A673 (cell line): ENCODE results near the gene NUDT5. TPM values are rescaled to one million over a fixed set of nuclear protein-coding genes. Genes with fewer than 3 reads are reported as not detected.

Experiments used
- BruUV-seq: library from RNA; stranded (reverse); fragments of 400-500 nt; replicated peaks from 2 replicates; lab custom pipeline; 2021; lab: Mats Ljungman, UMichigan
- CTCF ChIA-PET: fragments of 300-600 bp; sonication (Branson Sonifier 250); formaldehyde crosslinking; loops from one replicate; lab custom pipeline; 2022; ENCODE audit warnings: antibody characterized with exemption; lab: Charles Lee
- POLR2A ChIA-PET: fragments of 300-600 bp; sonication (Branson Sonifier 250); formaldehyde crosslinking; loops from one replicate; lab custom pipeline; 2022; ENCODE audit warnings: antibody characterized with exemption; ENCODE audit not compliant: low non-redundant PET; lab: Charles Lee
- DNase-seq: peaks from one replicate; pipeline ENCODE4 v3.0.0-alpha.2; 2015; ENCODE audit warnings: low spot score
- H3K27ac ChIP-seq: fragments of 200-600 bp; sonication (generic); 2 replicates; pipeline ENCODE4 v1.5.1; 2016; ENCODE audit warnings: mixed run types, low read depth, mild to moderate bottlenecking, mixed read lengths, antibody characterized with exemption, low read length; ENCODE audit not compliant: poor library complexity, severe bottlenecking
- H3K27me3 ChIP-seq: fragments of 200-600 bp; sonication (generic); replicated peaks from 2 replicates; pipeline ENCODE4 v1.6.1; 2017; ENCODE audit warnings: mixed run types, low read depth, mild to moderate bottlenecking, mixed read lengths, antibody characterized with exemption, low read length; ENCODE audit not compliant: insufficient read depth, poor library complexity
- H3K36me3 ChIP-seq: fragments of 200-600 bp; sonication (generic); 2 replicates; pipeline ENCODE4 v1.6.1; 2016; ENCODE audit warnings: mixed run types, mild to moderate bottlenecking, mixed read lengths, antibody characterized with exemption, low read length; ENCODE audit not compliant: insufficient read depth, poor library complexity, severe bottlenecking
- H3K4me1 ChIP-seq: fragments of 200-600 bp; sonication (generic); 2 replicates; pipeline ENCODE4 v1.6.1; 2017; ENCODE audit warnings: mixed run types, mild to moderate bottlenecking, mixed read lengths, antibody characterized with exemption, low read length; ENCODE audit not compliant: insufficient read depth, poor library complexity, severe bottlenecking
- H3K4me3 ChIP-seq: fragments of 200-600 bp; sonication (generic); 2 replicates; pipeline ENCODE4 v1.5.1; 2016; ENCODE audit warnings: low read depth, mixed run types, mild to moderate bottlenecking, mixed read lengths, low read length; ENCODE audit not compliant: poor library complexity, severe bottlenecking
- H3K9me3 ChIP-seq: fragments of 200-600 bp; sonication (generic); 2 replicates; pipeline ENCODE4 v1.6.1; 2016; ENCODE audit warnings: mixed run types, low read depth, mild to moderate bottlenecking, mixed read lengths, antibody characterized with exemption, low read length; ENCODE audit not compliant: poor library complexity, severe bottlenecking
- EZH2 ChIP-seq: fragments of 200-600 bp; sonication (generic); IDR thresholded peaks from 2 replicates; pipeline ENCODE4 v1.6.1; 2017; ENCODE audit warnings: borderline replicate concordance, low read depth, mild to moderate bottlenecking, mixed read lengths, antibody characterized with exemption, low read length; ENCODE audit not compliant: poor library complexity, severe bottlenecking
- intact Hi-C: fragments of 100-400 bp; cut with micrococcal nuclease; formaldehyde crosslinking; loops from one replicate; pipeline ENCODE4 v1.10.0; 2022; ENCODE audit not compliant: unreplicated experiment
- microRNA-seq: library from miRNA; unstranded; fragments of <30 nt; microRNA quantifications from one replicate; pipeline ENCODE4 v1.2.0, GENCODE V29; 2021
- total RNA-seq: library from RNA; stranded (reverse); gene quantifications from 2 replicates; pipeline ENCODE4 v1.2.3, GENCODE V29; 2021
- TF ChIP-seq, protein P1 (sequence below): fragments of 300-800, 200-600 bp; sonication (generic); conservative IDR thresholded peaks from 2 replicates; pipeline ENCODE4 v1.5.1; 2017; ENCODE audit warnings: low read depth, mild to moderate bottlenecking, antibody characterized with exemption, low read length, moderate library complexity, mixed read lengths

NUDT5 gene
- total RNA-seq, 1 experiment from 2014 or later: 137 TPM

DNA sequence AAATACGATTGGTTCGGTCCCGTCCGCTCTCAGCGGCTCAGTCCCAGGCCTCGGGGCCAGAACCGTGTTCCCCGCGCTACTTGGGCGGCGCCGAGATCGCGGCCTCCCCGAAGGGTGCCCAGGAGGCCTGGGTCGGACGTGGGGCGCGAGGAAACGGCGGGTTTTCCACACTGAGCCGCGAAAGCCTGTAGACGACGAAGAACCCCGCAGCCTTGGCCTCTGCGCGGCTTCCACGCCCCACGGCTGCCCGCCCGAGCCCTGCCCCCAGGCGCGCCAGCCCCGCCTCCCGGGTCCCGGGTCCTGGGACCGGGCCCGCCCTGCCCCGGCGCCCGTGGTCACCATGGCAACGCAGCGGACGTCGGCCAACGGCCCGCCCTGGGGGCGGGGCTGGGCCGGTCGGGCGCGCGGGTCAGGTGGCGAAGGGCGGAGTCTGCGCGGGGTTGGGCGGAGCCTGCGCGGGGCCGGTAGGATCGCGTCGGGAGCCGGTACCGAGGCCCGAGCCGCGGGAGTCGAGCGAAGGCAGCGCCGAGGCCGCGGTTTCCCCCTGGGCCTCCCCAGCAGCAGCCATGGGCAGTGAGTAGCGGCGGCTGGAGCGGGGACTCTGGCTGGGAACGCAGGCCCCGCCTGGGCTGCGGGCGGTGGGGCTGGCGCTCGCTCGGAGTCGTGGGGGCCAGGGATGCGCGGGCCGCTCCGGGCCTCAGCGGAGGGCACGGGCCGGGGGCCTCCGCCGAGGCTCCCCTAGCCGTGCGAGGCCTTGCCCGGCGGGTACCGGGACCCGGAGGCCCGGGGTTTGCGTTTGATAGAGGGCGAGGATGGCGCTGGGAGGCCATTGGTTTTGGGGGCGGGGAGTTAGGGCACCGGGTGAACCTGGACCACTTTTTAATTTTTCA is 66.2 kb downstream of the NUDT5 start, which contains the start of gene SEC61A2:
Gene SEC61A2 (plus strand): TSS at position 456 of the 890 bp plus-strand sequence. CDS start 111 bp downstream, at position 567.
- Histone ChIP-seq H3K4me1 (no peaks in the 10 kb centered on the region), H3K36me3 (no peaks in the 10 kb centered on the region), H3K9me3 (no peaks in the 10 kb centered on the region), H3K27ac (peak within 1 kb of the TSS; percentile 86), H3K4me3 (peak within 1 kb of the TSS; percentile 70), H3K27me3 (no peaks in the 10 kb centered on the region)
- ChIA-PET CTCF (no interaction called here), POLR2A (no interaction called here)
- no TSS peak for BruUV-seq
- intact Hi-C loops: no loop called here
- DNase-seq: peak; percentile 94
- TF ChIP-seq, protein P1, sequence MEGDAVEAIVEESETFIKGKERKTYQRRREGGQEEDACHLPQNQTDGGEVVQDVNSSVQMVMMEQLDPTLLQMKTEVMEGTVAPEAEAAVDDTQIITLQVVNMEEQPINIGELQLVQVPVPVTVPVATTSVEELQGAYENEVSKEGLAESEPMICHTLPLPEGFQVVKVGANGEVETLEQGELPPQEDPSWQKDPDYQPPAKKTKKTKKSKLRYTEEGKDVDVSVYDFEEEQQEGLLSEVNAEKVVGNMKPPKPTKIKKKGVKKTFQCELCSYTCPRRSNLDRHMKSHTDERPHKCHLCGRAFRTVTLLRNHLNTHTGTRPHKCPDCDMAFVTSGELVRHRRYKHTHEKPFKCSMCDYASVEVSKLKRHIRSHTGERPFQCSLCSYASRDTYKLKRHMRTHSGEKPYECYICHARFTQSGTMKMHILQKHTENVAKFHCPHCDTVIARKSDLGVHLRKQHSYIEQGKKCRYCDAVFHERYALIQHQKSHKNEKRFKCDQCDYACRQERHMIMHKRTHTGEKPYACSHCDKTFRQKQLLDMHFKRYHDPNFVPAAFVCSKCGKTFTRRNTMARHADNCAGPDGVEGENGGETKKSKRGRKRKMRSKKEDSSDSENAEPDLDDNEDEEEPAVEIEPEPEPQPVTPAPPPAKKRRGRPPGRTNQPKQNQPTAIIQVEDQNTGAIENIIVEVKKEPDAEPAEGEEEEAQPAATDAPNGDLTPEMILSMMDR: no peak
- no peak for TF ChIP-seq EZH2

DNA sequence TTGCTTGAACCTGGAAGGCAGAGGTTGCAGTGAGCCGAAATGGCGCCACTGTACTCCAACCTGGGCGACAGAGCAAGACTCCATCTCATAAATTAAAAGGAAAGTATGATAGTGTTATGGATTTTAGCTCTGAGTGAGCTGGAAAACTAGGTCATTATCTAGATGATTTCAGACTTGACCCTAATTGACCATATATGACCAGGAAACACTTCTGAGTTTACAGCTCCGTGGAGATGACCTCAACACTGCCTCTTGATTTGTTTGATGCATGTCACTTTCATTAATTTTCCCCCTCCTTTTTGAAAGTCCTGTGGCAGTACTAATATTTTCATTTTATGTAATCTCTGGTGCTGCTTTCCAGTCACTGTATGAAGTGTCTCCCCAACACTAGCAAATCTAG is 74.0 kb downstream of the NUDT5 start:
- Histone ChIP-seq H3K27me3 (no peaks in the 10 kb centered on the region), H3K27ac (no peak overlapping the region), H3K36me3 (peaks cover 33% of the 10 kb centered on the region), H3K4me3 (no peak overlapping the region), H3K9me3 (no peaks in the 10 kb centered on the region), H3K4me1 (no peaks in the 10 kb centered on the region)
- intact Hi-C loops: no loop called here
- POLR2A ChIA-PET: no interaction called here
- no peak for DNase-seq
- BruUV-seq: no TSS peak
- CTCF ChIA-PET: no interaction called here
- TF ChIP-seq, protein P1: no peak
- TF ChIP-seq EZH2: no peak

Small RNA genes within 50 kb of the gene (microRNA-seq; reads per million reads assigned to microRNA genes)
- not detected for gene MIR548AK

Other genes starting within 250 kb of the NUDT5 start
- 27.3 and 30.6 TPM in 2 replicates for gene UPF2, start 153.1 kb downstream of the NUDT5 start, total RNA-seq
- 32.4 and 41.2 TPM in 2 replicates for gene DHTKD1, start 126.9 kb downstream of the NUDT5 start, total RNA-seq
- gene SEC61A2, start 66.2 kb downstream of the NUDT5 start, total RNA-seq: 17.2 and 22.8 TPM in 2 replicates
- 189 and 207 TPM in 2 replicates for gene CDC123, start 297 bp upstream of the NUDT5 start, total RNA-seq
- 23.7 and 27.0 TPM in 2 replicates for gene CAMK1D, start 153.7 kb upstream of the NUDT5 start, total RNA-seq